Thymus (tissue), 11 donors: Measurements from ENCODE around the gene NRXN3. TPM values are rescaled to one million over a fixed set of nuclear protein-coding genes. Genes with fewer than 3 reads are reported as not detected.
"Not testable (repeated sequence)": the region's sequence is repeated elsewhere in the genome, so short reads cannot be mapped to it uniquely, and the experiment has no call there.

Source experiments
- DNase-seq, 9 donors: peaks; one replicate each; pipeline ENCODE4 v3.0.0-alpha.2; 2013; ENCODE audit warnings: low spot score in 9 of 9, low read depth in 6 of 9, missing footprints in 1 of 9
- H3K27ac ChIP-seq, 2 donors: one replicate each; pipeline ENCODE4 v1.5.1; 2013; ENCODE audit warnings: control low read depth in 1 of 2, low read depth in 1 of 2, low read length in 1 of 2, mild to moderate bottlenecking in 1 of 2, moderate library complexity in 1 of 2
- H3K27me3 ChIP-seq, 2 donors: one replicate each; pipeline ENCODE4 v1.5.1; 2013; ENCODE audit warnings: low read length in 1 of 2; ENCODE audit not compliant: control insufficient read depth in 2 of 2, insufficient read depth in 1 of 2
- H3K36me3 ChIP-seq, 2 donors: one replicate each; pipeline ENCODE4 v1.5.1; 2013; ENCODE audit warnings: low read length in 1 of 2, mild to moderate bottlenecking in 1 of 2, moderate library complexity in 1 of 2; ENCODE audit not compliant: control insufficient read depth in 2 of 2, insufficient read depth in 2 of 2
- H3K4me1 ChIP-seq, 2 donors: one replicate each; pipeline ENCODE4 v1.5.1; 2013; ENCODE audit warnings: low read length in 2 of 2; ENCODE audit not compliant: control insufficient read depth in 2 of 2, insufficient read depth in 2 of 2
- H3K4me3 ChIP-seq, 2 donors: one replicate each; pipeline ENCODE4 v1.5.1; 2013; ENCODE audit warnings: low read length in 2 of 2, control low read depth in 1 of 2, mild to moderate bottlenecking in 1 of 2
- H3K9me3 ChIP-seq, 2 donors: one replicate each; pipeline ENCODE4 v1.5.1; 2013; ENCODE audit warnings: low read length in 1 of 2, mild to moderate bottlenecking in 1 of 2; ENCODE audit not compliant: control insufficient read depth in 2 of 2, insufficient read depth in 1 of 2
- WGBS: extraction: QIAGEN DNeasy Blood & Tissue Kit; methylation state at CpG from one replicate; pipeline ENCODE4 v1.1.7; 2013; 5-methylcytosine and 5-hydroxymethylcytosine counted together
- polyA plus RNA-seq: library from polyadenylated mRNA; stranded (reverse); fragments of 200-250 nt; gene quantifications from one replicate; pipeline ENCODE4 v1.2.3, GENCODE V29; 2013
- total RNA-seq: library from RNA; stranded (reverse); fragments of 120-200 nt; gene quantifications from one replicate; pipeline ENCODE4 v1.2.4, GENCODE V29; 2013
- donor health status: healthy.

Gene NRXN3
- total and polyA plus RNA-seq, 2 donors = 1.5 to 3.7 TPM

DNA sequence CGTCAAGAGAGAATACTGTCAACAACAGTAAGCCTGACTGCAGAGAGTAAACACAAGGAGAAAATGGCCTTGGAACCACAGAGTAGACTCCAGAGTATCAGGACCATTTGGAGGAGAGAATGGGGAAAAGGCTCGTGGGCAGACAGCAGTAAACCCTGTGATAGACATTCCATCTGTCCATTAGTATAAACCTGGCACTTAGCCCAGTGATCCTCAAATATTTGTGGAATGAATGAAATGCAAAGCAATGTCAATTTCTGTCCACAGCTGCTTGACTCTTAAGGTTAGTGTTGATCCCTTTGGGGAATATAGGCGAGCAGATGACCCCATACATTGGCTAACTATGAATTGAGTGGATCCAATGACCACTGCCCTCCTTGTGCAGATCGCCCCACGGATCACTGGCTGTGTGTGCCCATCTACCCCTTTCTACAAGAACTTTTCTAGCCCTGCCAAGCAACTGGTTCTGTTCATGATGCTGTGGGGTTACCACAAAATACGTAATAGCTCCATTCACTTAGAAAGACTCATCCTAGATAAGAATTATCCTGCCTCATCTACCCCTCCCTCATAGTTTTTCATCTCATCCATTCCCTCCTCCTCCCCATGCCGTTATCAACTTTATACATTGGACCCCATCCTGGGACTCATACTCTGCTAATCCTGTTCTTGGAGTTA is 846.8 kb downstream of the NRXN3 start:
- no peaks in the 10 kb centered on the region for H3K27me3 ChIP-seq

GRCh38 chr14:79017561-79017960 is 847.4 kb downstream of the NRXN3 start:
- Histone ChIP-seq H3K36me3 (no peaks in the 10 kb centered on the region), H3K27ac (no peak overlapping the region), H3K9me3 (no peaks in the 10 kb centered on the region), H3K4me1 (no peaks in the 10 kb centered on the region), H3K27me3 (no peaks in the 10 kb centered on the region), H3K4me3 (no peak overlapping the region)
- DNase-seq = no peak
- 95% methylated on average over 4 of the region's 4 CpGs for WGBS

More for the DNA sequence above, 846.8 kb downstream of the NRXN3 start:
- no peaks in the 10 kb centered on the region for H3K4me1 ChIP-seq
- H3K27ac ChIP-seq = no peak overlapping the region
- 89% methylated on average over 7 of the region's 7 CpGs for WGBS
- no peak for DNase-seq
- no peaks in the 10 kb centered on the region for H3K36me3 ChIP-seq
- H3K9me3 ChIP-seq = no peaks in the 10 kb centered on the region
- no peak overlapping the region for H3K4me3 ChIP-seq

DNA sequence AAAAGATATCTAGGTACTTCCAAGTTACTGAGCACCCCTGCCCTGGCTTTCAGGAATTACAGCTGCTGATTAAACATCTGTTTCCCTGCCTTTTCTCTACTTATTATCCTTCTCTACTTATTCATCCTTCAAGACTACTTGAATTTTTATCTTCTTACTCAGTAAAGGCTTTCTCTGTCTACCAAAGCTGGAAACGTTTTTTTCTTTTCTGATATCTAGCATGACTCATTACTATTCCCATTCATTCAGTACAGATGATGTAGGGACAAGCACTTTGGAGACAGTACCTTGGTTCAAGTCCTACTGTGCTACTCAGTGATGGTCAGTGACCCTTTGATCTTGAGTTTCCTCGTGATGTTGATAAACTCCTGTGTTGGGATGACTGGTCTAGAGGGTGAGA is 848.7 kb downstream of the NRXN3 start:
- no peaks in the 10 kb centered on the region for H3K27me3 ChIP-seq
- WGBS = 69% methylated on average over 2 of the region's 2 CpGs

GRCh38 chr14:79019898-79020297 is 849.7 kb downstream of the NRXN3 start:
- WGBS = 100% methylated on average over 1 of the region's 1 CpG
- not testable (repeated sequence) for H3K36me3 ChIP-seq, H3K4me1 ChIP-seq, H3K27ac ChIP-seq, DNase-seq, H3K4me3 ChIP-seq, H3K9me3 ChIP-seq, H3K27me3 ChIP-seq

More for the DNA sequence above, 848.7 kb downstream of the NRXN3 start:
- no peaks in the 10 kb centered on the region for H3K9me3 ChIP-seq
- no peak overlapping the region for H3K4me3 ChIP-seq
- no peak overlapping the region for H3K27ac ChIP-seq
- no peaks in the 10 kb centered on the region for H3K36me3 ChIP-seq
- no peaks in the 10 kb centered on the region for H3K4me1 ChIP-seq
- DNase-seq = no peak

DNA sequence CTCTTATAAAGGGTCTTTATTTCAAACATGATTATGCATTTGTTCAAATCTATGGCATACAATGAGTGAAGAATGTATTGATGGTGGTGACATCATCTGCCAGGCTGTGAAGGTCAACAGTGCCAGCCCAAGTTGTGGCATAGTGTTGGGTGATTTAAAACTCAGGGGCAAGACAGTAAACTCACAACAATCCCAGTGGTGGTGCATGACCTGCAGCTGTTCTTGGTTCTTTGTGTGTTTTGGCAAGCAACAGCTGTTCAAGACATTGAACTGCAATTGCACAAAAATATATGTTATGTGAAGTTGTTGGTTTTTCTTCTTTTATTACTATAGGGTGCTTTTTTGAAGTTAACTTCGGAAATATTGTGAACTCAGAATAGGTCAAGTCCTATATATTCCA is 851.6 kb downstream of the NRXN3 start:
- Histone ChIP-seq H3K27me3 (no peaks in the 10 kb centered on the region), H3K36me3 (no peaks in the 10 kb centered on the region), H3K9me3 (no peaks in the 10 kb centered on the region), H3K27ac (no peak overlapping the region), H3K4me1 (no peaks in the 10 kb centered on the region), H3K4me3 (no peak overlapping the region)
- 93% methylated on average over 1 of the region's 1 CpG for WGBS
- DNase-seq = no peak

DNA sequence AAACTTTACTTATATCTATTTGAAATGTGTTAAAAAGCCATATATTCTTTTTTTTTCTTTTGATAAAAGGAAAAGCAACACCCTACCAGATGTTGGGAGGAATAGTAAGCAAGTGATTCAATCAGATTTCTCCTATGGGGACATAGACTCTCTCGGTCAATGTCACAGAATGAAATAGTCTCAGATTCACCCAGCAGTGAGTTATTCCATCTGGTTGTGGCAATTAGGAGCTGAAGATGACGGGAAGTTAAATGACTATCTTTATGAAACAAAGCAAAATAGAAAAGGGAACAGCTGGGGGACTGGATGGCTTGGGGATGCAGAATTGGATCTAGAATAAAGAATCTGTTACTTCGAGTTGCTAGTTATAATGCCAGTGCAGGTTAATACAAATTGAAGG is 857.0 kb downstream of the NRXN3 start:
- H3K9me3 ChIP-seq = no peaks in the 10 kb centered on the region
- no peak overlapping the region for H3K4me3 ChIP-seq
- no peak for DNase-seq
- H3K27ac ChIP-seq = no peak overlapping the region
- H3K27me3 ChIP-seq = no peaks in the 10 kb centered on the region
- H3K4me1 ChIP-seq = no peaks in the 10 kb centered on the region
- WGBS = 92% methylated on average over 3 of the region's 3 CpGs
- no peaks in the 10 kb centered on the region for H3K36me3 ChIP-seq

- WGBS = 40% methylated on average over 3 of the region's 3 CpGs
- no peaks in the 10 kb centered on the region for H3K27me3 ChIP-seq
These were observed 858.1 kb downstream of the NRXN3 start for GRCh38 chr14:79028281-79028680.

DNA sequence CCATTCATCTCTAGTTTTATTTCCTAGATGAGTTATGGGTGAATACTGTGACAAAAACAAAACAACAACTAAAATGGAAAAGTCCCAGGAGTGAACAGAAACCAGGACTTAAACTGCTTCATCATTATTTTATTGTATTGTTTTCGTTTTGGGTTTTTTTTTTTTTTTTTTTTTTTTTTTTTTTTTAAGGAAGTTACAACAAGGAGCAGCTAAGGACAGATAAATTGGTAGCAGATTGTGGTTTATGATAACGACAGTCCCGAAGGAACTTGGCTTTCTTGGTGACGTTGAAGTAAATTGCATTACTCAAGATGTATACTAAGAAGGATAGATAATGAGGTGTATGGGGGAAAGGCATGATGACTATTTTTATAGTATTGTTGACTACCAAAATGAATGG is 866.3 kb downstream of the NRXN3 start:
- H3K4me1 ChIP-seq = no peaks in the 10 kb centered on the region
- H3K36me3 ChIP-seq = no peaks in the 10 kb centered on the region
- H3K4me3 ChIP-seq = no peak overlapping the region
- no peaks in the 10 kb centered on the region for H3K27me3 ChIP-seq
- no peaks in the 10 kb centered on the region for H3K9me3 ChIP-seq
- no peak for DNase-seq
- H3K27ac ChIP-seq = no peak overlapping the region
- WGBS = 13% methylated on average over 4 of the region's 4 CpGs

More at GRCh38 chr14:79028281-79028680, 858.1 kb downstream of the NRXN3 start:
- Histone ChIP-seq H3K36me3 (no peaks in the 10 kb centered on the region), H3K4me1 (no peaks in the 10 kb centered on the region), H3K9me3 (no peaks in the 10 kb centered on the region), H3K27ac (no peak overlapping the region), H3K4me3 (no peak overlapping the region)
- no peak for DNase-seq

GRCh38 chr14:79037106-79037505 is 866.9 kb downstream of the NRXN3 start:
- Histone ChIP-seq H3K27ac (no peak overlapping the region), H3K4me3 (no peak overlapping the region), H3K4me1 (no peaks in the 10 kb centered on the region), H3K36me3 (no peaks in the 10 kb centered on the region), H3K9me3 (no peaks in the 10 kb centered on the region), H3K27me3 (no peaks in the 10 kb centered on the region)
- DNase-seq = no peak
- WGBS = 96% methylated on average over 3 of the region's 3 CpGs
